ENCODE results near the gene ITM2B.
A peak's percentile ranks its signal among the peaks of the same experiment; 100 is the strongest.

GRCh38 chr13:48232420-48233045 is 473 bp upstream of the ITM2B start:
- TF ChIP-seq CTCF (IDR thresholded peaks at IDR 0.05) (no peak), POLR2A (IDR thresholded peaks at IDR 0.05) (peak in 2 of 3 donors; percentile 67 to 69)
